Measurements from ENCODE around the gene SEMA3C.

The SEMA3C gene

GRCh38 chr7:80851896-80852476 is 66.9 kb downstream of the SEMA3C start:
- DNase-seq (ENCODE audit: low read depth in 2 of 2), result no peak

- no peak for DNase-seq (ENCODE audit: low read depth in 2 of 2)
Measured at GRCh38 chr7:80848841-80849240, 70.0 kb downstream of the SEMA3C start.

GRCh38 chr7:80847895-80848294 is 71.0 kb downstream of the SEMA3C start:
- no peak for DNase-seq (ENCODE audit: low read depth in 2 of 2)

GRCh38 chr7:80847027-80847426 is 71.8 kb downstream of the SEMA3C start:
- DNase-seq (ENCODE audit: low read depth in 2 of 2), result no peak

- DNase-seq (ENCODE audit: low read depth in 2 of 2), result no peak
Measured at GRCh38 chr7:80844916-80845315, 73.9 kb downstream of the SEMA3C start.

GRCh38 chr7:80843018-80843677 is 75.7 kb downstream of the SEMA3C start:
- DNase-seq (ENCODE audit: low read depth in 2 of 2), result no peak

GRCh38 chr7:80842022-80842790 is 76.6 kb downstream of the SEMA3C start:
- DNase-seq (ENCODE audit: low read depth in 2 of 2), result no peak

GRCh38 chr7:80841423-80841955 is 77.4 kb downstream of the SEMA3C start:
- no peak for DNase-seq (ENCODE audit: low read depth in 2 of 2)

- DNase-seq (ENCODE audit: low read depth in 2 of 2), result no peak
Measured at GRCh38 chr7:80840681-80841080, 78.2 kb downstream of the SEMA3C start.

- DNase-seq (ENCODE audit: low read depth in 2 of 2), result no peak
Measured at GRCh38 chr7:80839855-80840254, 79.0 kb downstream of the SEMA3C start.

- DNase-seq (ENCODE audit: low read depth in 2 of 2), result no peak
Measured at GRCh38 chr7:80838643-80839042, 80.2 kb downstream of the SEMA3C start.

GRCh38 chr7:80837345-80837744 is 81.5 kb downstream of the SEMA3C start:
- DNase-seq (ENCODE audit: low read depth in 2 of 2), result no peak

GRCh38 chr7:80835251-80835650 is 83.6 kb downstream of the SEMA3C start:
- DNase-seq (ENCODE audit: low read depth in 2 of 2), result no peak

GRCh38 chr7:80833289-80834268 is 85.3 kb downstream of the SEMA3C start:
- no peak for DNase-seq (ENCODE audit: low read depth in 2 of 2)

GRCh38 chr7:80832006-80832405 is 86.8 kb downstream of the SEMA3C start:
- DNase-seq (ENCODE audit: low read depth in 2 of 2), result no peak

GRCh38 chr7:80830584-80831285 is 88.1 kb downstream of the SEMA3C start:
- no peak for DNase-seq (ENCODE audit: low read depth in 2 of 2)

GRCh38 chr7:80830010-80830409 is 88.8 kb downstream of the SEMA3C start:
- no peak for DNase-seq (ENCODE audit: low read depth in 2 of 2)

GRCh38 chr7:80829527-80829926 is 89.3 kb downstream of the SEMA3C start:
- no peak for DNase-seq (ENCODE audit: low read depth in 2 of 2)

- DNase-seq (ENCODE audit: low read depth in 2 of 2), result no peak
Measured at GRCh38 chr7:80827239-80827633, 91.6 kb downstream of the SEMA3C start.

GRCh38 chr7:80826520-80827238 is 92.2 kb downstream of the SEMA3C start:
- no peak for DNase-seq (ENCODE audit: low read depth in 2 of 2)

Measured in activated CD8-positive, alpha-beta memory T cell treated with anti-CD3 and anti-CD28 coated beads for 4 hours (primary cell).